GM12864 (cell line): Measurements from ENCODE around the gene KRT75.

ENCODE experiments used
- DNase-seq: peaks from one replicate; pipeline ENCODE4 v3.0.0-alpha.2; 2011; ENCODE audit warnings: low read depth
- H3K4me3 ChIP-seq: 2 replicates; pipeline ENCODE4 v1.5.1; 2011; ENCODE audit warnings: mild to moderate bottlenecking, low read depth, low read length, control low read depth
- CTCF ChIP-seq: IDR thresholded peaks from 2 replicates; pipeline ENCODE4 v1.5.1; 2011; ENCODE audit warnings: low read depth, mild to moderate bottlenecking, moderate library complexity, low read length, control low read depth, inconsistent platforms; ENCODE audit errors: missing control alignments

Gene KRT75

GRCh38 chr12:52427083-52427482 is 7.1 kb downstream of the KRT75 start:
- no peak overlapping the region for H3K4me3 ChIP-seq
- no peak for DNase-seq
- no peak for TF ChIP-seq CTCF

- DNase-seq: no peak
- no peak for TF ChIP-seq CTCF
- H3K4me3 ChIP-seq: no peak overlapping the region
Observed at GRCh38 chr12:52426034-52426433, 8.1 kb downstream of the KRT75 start.

- H3K4me3 ChIP-seq: no peak overlapping the region
- no peak for DNase-seq
- TF ChIP-seq CTCF: no peak
Observed at GRCh38 chr12:52425466-52425865, 8.7 kb downstream of the KRT75 start.

GRCh38 chr12:52423661-52424500 is 10.3 kb downstream of the KRT75 start:
- no peak for DNase-seq
- no peak overlapping the region for H3K4me3 ChIP-seq
- no peak for TF ChIP-seq CTCF

- no peak for TF ChIP-seq CTCF
- no peak overlapping the region for H3K4me3 ChIP-seq
- DNase-seq: no peak
Observed at GRCh38 chr12:52423035-52423434, 11.1 kb downstream of the KRT75 start.

GRCh38 chr12:52419656-52420055 is 14.5 kb downstream of the KRT75 start:
- H3K4me3 ChIP-seq: no peak overlapping the region
- DNase-seq: no peak
- TF ChIP-seq CTCF: no peak

- no peak for DNase-seq
- TF ChIP-seq CTCF: no peak
- no peak overlapping the region for H3K4me3 ChIP-seq
Observed at GRCh38 chr12:52418576-52419110, 15.5 kb downstream of the KRT75 start.
